PFSK-1 (cell line): ENCODE results near the gene MAML1.

Source experiments
- FOXP2 ChIP-seq: optimal IDR thresholded peaks from 2 replicates; pipeline ENCODE3; 2011; ENCODE audit warnings: borderline replicate concordance, control low read depth, inconsistent platforms; ENCODE audit not compliant: insufficient read depth; ENCODE audit errors: extremely low read length, extremely low read depth
- POLR2AphosphoS5 ChIP-seq: IDR thresholded peaks from 2 replicates; pipeline ENCODE4 v1.6.1; 2012; ENCODE audit warnings: low read depth, mild to moderate bottlenecking, control low read depth, low read length, moderate library complexity
- REST ChIP-seq, 2 experiments: IDR thresholded peaks; 2 replicates each; pipeline versions ENCODE4 v1.6.1 to v1.8.0; 2011 to 2012; ENCODE audit warnings: low read depth in 2 of 2, low read length in 2 of 2, control low read depth in 1 of 2, inconsistent platforms in 1 of 2, mild to moderate bottlenecking in 1 of 2, moderate library complexity in 1 of 2; ENCODE audit not compliant: insufficient read depth in 1 of 2
- SIN3A ChIP-seq: IDR thresholded peaks from 2 replicates; pipeline ENCODE4 v1.6.1; 2012; ENCODE audit warnings: mild to moderate bottlenecking, low read length, moderate library complexity, borderline replicate concordance; ENCODE audit not compliant: insufficient read depth
- TAF1 ChIP-seq: IDR thresholded peaks from 2 replicates; pipeline ENCODE4 v1.6.1; 2012; ENCODE audit warnings: low read length, control low read depth, borderline replicate concordance; ENCODE audit not compliant: insufficient read depth

Gene MAML1

GRCh38 chr5:179733772-179734126 is 1.1 kb downstream of the MAML1 start:
- TF ChIP-seq POLR2AphosphoS5, result no peak

GRCh38 chr5:179734536-179735164 is 2.0 kb downstream of the MAML1 start:
- TF ChIP-seq SIN3A (no peak), TAF1 (no peak), FOXP2 (no peak), REST (IDR thresholded peaks at IDR 0.05; ENCODE audit: insufficient read depth in 1 of 2, low read depth in 2 of 2, low read length in 2 of 2) (no peak), POLR2AphosphoS5 (no peak)

GRCh38 chr5:179738742-179739141 is 6.1 kb downstream of the MAML1 start:
- TF ChIP-seq TAF1 (no peak), FOXP2 (no peak), REST (IDR thresholded peaks at IDR 0.05; ENCODE audit: insufficient read depth in 1 of 2, low read depth in 2 of 2, low read length in 2 of 2) (no peak), SIN3A (no peak), POLR2AphosphoS5 (no peak)

- no peak for TF ChIP-seq TAF1
- TF ChIP-seq POLR2AphosphoS5, result no peak
- no peak for TF ChIP-seq FOXP2
- TF ChIP-seq SIN3A, result no peak
- TF ChIP-seq REST (IDR thresholded peaks at IDR 0.05; ENCODE audit: insufficient read depth in 1 of 2, low read depth in 2 of 2, low read length in 2 of 2), result no peak
Observed at GRCh38 chr5:179746872-179747271, 14.2 kb downstream of the MAML1 start.

GRCh38 chr5:179747811-179748210 is 15.2 kb downstream of the MAML1 start:
- TF ChIP-seq POLR2AphosphoS5 (no peak), SIN3A (no peak), TAF1 (no peak), FOXP2 (no peak)

GRCh38 chr5:179749857-179750508 is 17.4 kb downstream of the MAML1 start:
- TF ChIP-seq FOXP2 (no peak), REST (IDR thresholded peaks at IDR 0.05; ENCODE audit: insufficient read depth in 1 of 2, low read depth in 2 of 2, low read length in 2 of 2) (no peak), SIN3A (no peak), TAF1 (no peak), POLR2AphosphoS5 (no peak)
